OCI-LY3 (cell line): Measurements from ENCODE around the gene LHFPL3.

Experiments used
- CTCF ChIP-seq: fragments of 200-600, 300-600 bp; sonication (generic); IDR thresholded peaks from 2 replicates; pipeline ENCODE4 v1.5.1; 2014; ENCODE audit warnings: antibody characterized with exemption, low read length, low read depth
- EZH2phosphoT487 ChIP-seq: fragments of 200-600 bp; shearing (Covaris generic); IDR thresholded peaks from 2 replicates; pipeline ENCODE4 v1.6.1; 2018; ENCODE audit warnings: antibody characterized with exemption, mixed run types, low read depth

DNA sequence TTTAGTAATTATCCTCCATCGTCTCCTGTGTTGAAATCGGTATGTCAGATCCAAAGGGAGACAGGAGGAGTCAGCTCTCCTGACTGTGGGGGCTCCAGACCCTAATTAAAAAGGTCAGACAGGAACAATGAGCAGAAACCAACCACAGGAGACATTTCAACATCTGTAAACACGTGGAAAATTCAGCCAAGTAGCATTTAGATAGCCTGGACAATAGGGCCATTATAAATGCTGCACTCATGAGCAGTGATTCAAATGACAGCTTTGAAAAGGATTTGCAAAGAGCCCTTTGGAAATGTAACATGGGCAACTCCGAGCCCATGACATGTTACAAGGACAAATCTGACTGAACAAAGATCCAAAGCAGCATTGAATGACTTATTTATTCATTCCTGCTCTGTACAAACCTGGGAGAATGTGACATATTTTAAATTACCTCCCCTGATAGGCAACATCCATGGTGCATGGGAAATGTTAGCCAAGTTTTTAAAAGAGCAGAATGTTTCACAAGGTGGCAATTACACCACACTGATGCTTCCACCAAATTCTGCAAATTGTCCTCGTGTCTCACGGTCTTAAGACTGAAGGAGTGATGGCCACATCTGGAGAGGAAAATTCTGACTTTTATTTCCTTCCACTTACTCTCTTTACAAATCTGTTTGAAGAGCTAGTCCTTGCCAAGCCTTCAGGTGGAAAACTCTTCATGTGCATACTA lies 572.3 kb downstream of the LHFPL3 start:
- TF ChIP-seq CTCF (no peak), EZH2phosphoT487 (no peak)
